NCI-H2196 (cell line): ENCODE measurements around the gene WNK2.

Experiments used
- DNase-seq: peaks from one replicate; lab custom pipeline; 2025; ENCODE audit not compliant: unreplicated experiment; lab: John Stamatoyannopoulos, UW

The WNK2 gene

DNA sequence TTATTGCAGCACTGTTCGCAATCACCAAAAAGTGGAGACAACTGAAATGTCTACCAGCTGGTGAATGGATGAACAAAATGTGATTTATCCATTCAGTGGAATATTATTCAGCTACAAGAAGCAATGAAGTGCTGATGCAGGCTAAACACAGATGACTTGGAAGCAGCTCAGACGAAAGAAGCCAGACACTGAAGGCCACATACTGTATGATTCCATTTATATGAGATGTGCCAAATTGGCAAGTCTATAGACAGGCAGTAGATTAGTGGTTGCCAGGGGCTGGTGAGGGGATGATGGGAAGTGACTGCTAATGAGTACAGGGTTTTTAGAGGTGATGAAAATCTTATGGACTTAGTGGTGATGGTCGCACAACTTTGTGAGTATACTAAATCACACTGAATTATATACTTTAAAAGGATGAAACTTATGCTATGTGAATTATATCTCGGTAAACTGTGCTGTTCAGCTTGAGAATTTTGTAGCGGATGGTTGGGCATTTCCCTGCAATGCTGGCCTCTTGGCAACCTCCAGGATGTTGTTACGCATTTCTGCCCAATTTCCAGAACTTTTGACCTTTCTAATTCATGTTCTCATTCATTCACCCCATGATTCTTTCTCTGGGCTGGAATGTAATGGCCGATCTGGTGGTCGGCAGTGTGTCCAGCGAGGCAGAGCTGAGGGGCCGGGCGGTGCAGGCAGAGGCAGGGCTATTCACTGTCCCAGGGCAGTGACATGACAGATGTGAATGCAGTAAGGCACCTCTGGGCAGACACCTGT lies 22.0 kb upstream of the WNK2 start:
- DNase-seq = no peak

- DNase-seq = no peak
Measured at GRCh38 chr9:93164085-93164484, 19.9 kb upstream of the WNK2 start.

DNA sequence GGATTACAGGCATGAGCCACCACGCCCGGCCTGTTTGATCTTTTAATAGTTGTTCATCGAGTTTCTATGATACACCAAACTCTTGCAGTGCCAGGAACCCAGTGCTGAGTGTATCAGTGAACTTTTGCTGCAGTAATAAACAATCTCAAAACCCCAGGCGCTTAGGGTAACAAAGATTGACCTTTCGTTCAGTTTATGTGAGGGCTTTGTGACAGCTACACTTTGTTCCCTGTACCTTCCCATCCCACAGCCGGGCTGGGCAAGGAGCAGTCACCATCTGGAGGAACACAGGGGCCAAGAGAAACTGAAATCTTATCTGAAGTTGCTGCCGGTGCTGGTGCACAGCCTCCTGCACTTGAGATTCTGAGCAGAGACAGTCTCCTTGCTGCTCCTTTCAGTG lies 17.2 kb upstream of the WNK2 start:
- DNase-seq = no peak

DNA sequence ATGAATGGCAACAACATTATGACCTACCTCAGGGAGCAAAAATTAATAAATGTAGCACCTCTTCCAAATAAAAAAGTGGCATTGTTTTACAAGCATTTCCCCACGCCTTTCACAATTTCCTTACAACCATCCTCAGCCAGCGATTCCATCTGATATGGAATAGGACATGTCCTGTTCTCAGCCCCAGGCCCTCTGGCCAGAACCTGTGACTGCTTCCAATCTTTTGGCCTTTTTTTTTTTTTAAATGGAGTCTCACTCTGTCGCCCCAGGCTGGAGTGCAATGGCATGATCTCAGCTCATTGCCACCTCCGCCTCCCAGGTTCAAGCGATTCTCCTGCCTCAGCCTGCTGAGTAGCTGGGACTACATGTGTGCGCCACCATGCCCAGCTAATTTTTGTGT lies 16.8 kb upstream of the WNK2 start:
- no peak for DNase-seq

- no peak for DNase-seq
Measured at GRCh38 chr9:93167838-93168237, 16.1 kb upstream of the WNK2 start.

GRCh38 chr9:93168581-93168980 lies 15.4 kb upstream of the WNK2 start:
- no peak for DNase-seq

- no peak for DNase-seq
Measured at GRCh38 chr9:93169444-93169843, 14.5 kb upstream of the WNK2 start.

- DNase-seq = no peak
Measured at GRCh38 chr9:93170571-93170970, 13.4 kb upstream of the WNK2 start.

GRCh38 chr9:93171261-93171990 lies 12.5 kb upstream of the WNK2 start:
- DNase-seq = no peak

DNA sequence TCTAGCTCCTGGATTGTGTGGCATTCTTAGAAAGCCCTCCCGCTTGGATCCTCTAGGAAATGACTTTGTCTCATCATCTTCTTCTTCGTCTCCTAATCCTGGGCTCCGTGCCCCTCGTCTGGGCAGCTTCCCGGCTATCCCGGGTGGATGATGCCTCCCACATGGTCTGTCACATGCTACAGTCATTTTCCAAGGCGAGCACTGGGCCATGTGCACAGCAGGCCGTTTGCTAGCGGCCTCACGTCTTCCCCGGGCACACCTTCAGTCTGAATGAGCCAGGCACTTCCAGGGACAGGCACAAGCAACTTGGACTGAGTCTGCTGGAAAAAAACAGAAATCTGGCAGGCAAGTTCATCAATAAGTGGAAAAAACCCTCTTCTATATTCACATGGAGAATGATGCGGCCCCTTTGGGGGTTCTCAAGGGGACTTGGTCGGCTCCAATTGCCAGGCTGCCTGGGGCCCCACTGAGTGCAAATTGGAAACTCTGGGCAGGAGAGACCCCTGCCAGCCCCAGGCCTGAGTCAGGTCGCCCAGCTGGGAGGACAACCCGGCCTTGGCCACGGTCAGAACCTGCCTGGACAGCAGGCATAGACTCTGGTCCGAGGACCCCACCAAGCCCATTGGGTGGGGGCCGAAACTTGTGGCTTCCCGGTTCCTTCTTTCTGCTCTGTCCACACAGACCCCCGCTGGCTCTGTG lies 11.1 kb upstream of the WNK2 start:
- DNase-seq = no peak

- no peak for DNase-seq
Measured at GRCh38 chr9:93173365-93174051, 10.4 kb upstream of the WNK2 start.

DNA sequence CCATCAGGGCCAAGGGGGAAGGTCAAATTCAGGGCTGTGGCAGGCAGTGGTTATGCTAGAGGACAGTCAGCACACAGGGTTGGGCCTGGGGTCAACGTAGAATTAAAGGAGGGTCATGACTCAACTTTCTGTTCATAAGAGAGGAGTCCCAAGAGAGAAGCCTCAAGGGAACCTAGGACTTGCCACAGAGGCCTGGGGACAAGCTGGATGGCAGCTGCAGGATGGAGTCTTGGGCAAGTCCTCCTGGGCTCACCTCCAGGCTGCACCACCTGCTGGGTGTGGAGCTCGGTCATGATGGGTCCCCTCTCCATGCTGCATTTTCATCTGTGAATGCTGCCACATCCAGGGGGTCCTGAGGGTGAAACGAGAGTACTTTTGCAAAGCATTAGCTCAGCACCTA lies 9.0 kb upstream of the WNK2 start:
- DNase-seq = no peak

GRCh38 chr9:93177676-93178075 lies 6.3 kb upstream of the WNK2 start:
- no peak for DNase-seq

DNA sequence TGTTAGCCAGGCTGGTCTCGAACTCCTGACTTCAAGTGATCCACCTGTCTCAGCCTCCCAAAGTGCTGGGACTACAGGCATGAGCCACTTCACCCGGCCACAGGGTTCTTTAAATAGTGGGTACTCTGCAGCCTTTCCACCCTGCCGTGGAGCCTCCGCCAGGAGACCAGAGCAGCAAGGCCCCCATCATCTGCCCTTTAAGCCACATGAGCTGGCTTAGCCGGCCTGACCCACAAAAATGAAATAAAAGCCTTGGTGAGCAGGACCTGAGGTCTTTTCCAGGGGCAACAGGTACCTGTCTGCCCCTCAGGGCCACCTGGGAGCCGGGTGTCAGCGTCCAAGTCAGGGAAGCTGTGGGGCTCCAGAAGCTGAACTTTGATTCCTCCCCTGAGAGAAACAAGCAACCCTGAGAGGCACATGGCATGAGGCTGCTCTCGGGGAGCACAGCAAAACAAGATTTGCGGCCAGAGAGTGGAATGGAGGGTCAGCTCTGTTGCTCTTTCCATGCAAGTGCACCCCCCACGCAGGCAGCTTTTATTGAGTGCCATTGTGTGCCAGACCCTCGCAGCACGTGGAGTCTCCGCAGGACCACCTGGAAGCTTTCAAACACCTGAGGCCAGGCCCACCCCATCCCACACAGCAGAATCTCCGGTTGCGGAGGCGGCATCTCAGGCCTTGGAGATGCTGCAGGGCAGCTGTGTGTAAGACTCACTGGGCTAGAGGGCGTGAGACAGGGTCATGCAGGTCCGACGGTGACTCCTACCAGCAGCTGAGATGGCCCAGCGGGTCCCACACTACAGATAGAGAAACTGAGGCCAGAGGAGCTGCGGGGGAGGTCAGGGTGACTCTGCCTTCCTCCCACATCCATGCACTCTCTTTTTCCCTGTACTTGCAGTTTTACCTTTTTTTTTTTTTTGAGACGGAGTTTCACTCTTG lies 4.8 kb upstream of the WNK2 start:
- DNase-seq = no peak

DNA sequence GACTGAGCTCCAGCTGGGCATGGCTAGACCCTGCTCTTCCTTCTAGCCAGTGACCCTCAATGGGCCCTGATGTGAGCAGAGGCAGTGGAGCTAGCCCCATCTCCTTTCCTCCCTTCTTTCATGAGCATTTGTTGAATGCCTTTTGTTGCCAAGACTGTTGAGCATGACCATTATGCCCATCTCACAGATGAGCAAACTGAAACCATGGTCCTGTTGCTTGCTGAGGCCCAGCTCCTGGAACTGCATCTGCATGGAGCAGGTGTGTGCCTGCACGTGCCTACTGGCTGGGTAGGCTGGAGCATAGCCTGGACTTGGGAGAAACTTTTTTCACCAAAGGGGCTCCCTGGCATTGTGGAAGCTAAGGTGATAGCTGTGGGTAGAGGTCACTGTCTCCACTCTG lies 3.0 kb upstream of the WNK2 start:
- no peak for DNase-seq

GRCh38 chr9:93181672-93182435 lies 2.1 kb upstream of the WNK2 start:
- no peak for DNase-seq

GRCh38 chr9:93182572-93182971 lies 1.4 kb upstream of the WNK2 start:
- DNase-seq = no peak

- DNase-seq = no peak
Measured at GRCh38 chr9:93183131-93183662, 742 bp upstream of the WNK2 start.
